HG03457 (cell line): ENCODE data around the gene HOOK1.

Experiments used
- ATAC-seq: cut with Tn5 transposase; IDR thresholded peaks from one replicate; pipeline ENCODE4 v1.9.1; 2021; ENCODE audit warnings: moderate number of reproducible peaks; ENCODE audit not compliant: unreplicated experiment

HOOK1 gene

GRCh38 chr1:59814901-59815825 lies at the start of gene HOOK1:
HOOK1 (plus strand) TSS chr1:59814949; CDS start chr1:59815118, 169 bp downstream.
- ATAC-seq = peak; percentile 24

- no peak for ATAC-seq
These were observed 49.6 kb upstream of the HOOK1 start for GRCh38 chr1:59765011-59765730.

- no peak for ATAC-seq
These were observed 48.4 kb upstream of the HOOK1 start for GRCh38 chr1:59766227-59766855.

GRCh38 chr1:59767119-59767518 lies 47.6 kb upstream of the HOOK1 start:
- no peak for ATAC-seq

GRCh38 chr1:59768792-59769735 lies 45.7 kb upstream of the HOOK1 start:
- ATAC-seq = no peak

- no peak for ATAC-seq
These were observed 45.0 kb upstream of the HOOK1 start for GRCh38 chr1:59769736-59770095.

GRCh38 chr1:59771361-59771760 lies 43.4 kb upstream of the HOOK1 start:
- ATAC-seq = no peak

- ATAC-seq = no peak
These were observed 39.3 kb upstream of the HOOK1 start for GRCh38 chr1:59775480-59775879.

- no peak for ATAC-seq
These were observed 37.5 kb upstream of the HOOK1 start for GRCh38 chr1:59776960-59777852.

GRCh38 chr1:59779949-59780348 lies 34.8 kb upstream of the HOOK1 start:
- no peak for ATAC-seq

GRCh38 chr1:59788825-59789224 lies 25.9 kb upstream of the HOOK1 start:
- no peak for ATAC-seq

- ATAC-seq = no peak
These were observed 16.1 kb upstream of the HOOK1 start for GRCh38 chr1:59798600-59798999.

- ATAC-seq = no peak
These were observed 11.2 kb upstream of the HOOK1 start for GRCh38 chr1:59803458-59804038.

- ATAC-seq = no peak
These were observed 10.4 kb upstream of the HOOK1 start for GRCh38 chr1:59804301-59804700.

GRCh38 chr1:59805554-59805953 lies 9.2 kb upstream of the HOOK1 start:
- ATAC-seq = no peak

- ATAC-seq = peak; percentile 95
These were observed 409 bp upstream of the HOOK1 start for GRCh38 chr1:59814180-59814900.

- ATAC-seq = no peak
These were observed 1.1 kb downstream of the HOOK1 start for GRCh38 chr1:59815892-59816291.

- no peak for ATAC-seq
These were observed 1.6 kb downstream of the HOOK1 start for GRCh38 chr1:59816318-59816878.
